GM23338 (cell line): ENCODE data around the gene WDR37. TPM values are rescaled to one million over a fixed set of nuclear protein-coding genes. Genes with fewer than 3 reads are reported as not detected.

ENCODE experiments used
- ATAC-seq: fragments of 200-7000 bp; cut with Tn5 transposase; 3 replicates; pipeline ENCODE4 v1.9.1; 2020
- DNase-seq: peaks from one replicate; pipeline ENCODE4 v3.0.0-alpha.2; 2015; ENCODE audit warnings: low spot score
- H2AFZ ChIP-seq: fragments of 200-600 bp; sonication (generic); 2 replicates; pipeline ENCODE4 v1.8.0; 2016; ENCODE audit warnings: antibody characterized with exemption, mild to moderate bottlenecking, moderate library complexity
- H3F3A ChIP-seq: fragments of 200-600 bp; sonication (generic); replicated peaks from 2 replicates; pipeline ENCODE4 v1.8.0; 2017; ENCODE audit warnings: antibody characterized with exemption, mixed run types, low read depth
- H3K27ac ChIP-seq: fragments of 200-600 bp; sonication (generic); 2 replicates; pipeline ENCODE4 v1.6.1; 2016; ENCODE audit warnings: low read depth
- H3K27me3 ChIP-seq: fragments of 200-600 bp; sonication (generic); 2 replicates; pipeline ENCODE4 v1.8.0; 2016; ENCODE audit warnings: mild to moderate bottlenecking, mixed run types, moderate library complexity; ENCODE audit not compliant: insufficient read depth
- H3K36me3 ChIP-seq: fragments of 200-600 bp; sonication (generic); 2 replicates; pipeline ENCODE4 v1.8.0; 2016; ENCODE audit warnings: mild to moderate bottlenecking; ENCODE audit not compliant: insufficient read depth
- H3K4me1 ChIP-seq: fragments of 200-600 bp; sonication (generic); 2 replicates; pipeline ENCODE4 v1.8.0; 2016; ENCODE audit warnings: mild to moderate bottlenecking, moderate library complexity; ENCODE audit not compliant: insufficient read depth
- H3K4me2 ChIP-seq: fragments of 200-600 bp; sonication (generic); 2 replicates; pipeline ENCODE4 v1.7.1; 2017; ENCODE audit warnings: mixed run types
- H3K4me3 ChIP-seq: fragments of 200-600 bp; sonication (generic); 2 replicates; pipeline ENCODE4 v1.6.1; 2016; ENCODE audit warnings: mixed run types
- H3K79me2 ChIP-seq: fragments of 200-600 bp; sonication (generic); replicated peaks from 2 replicates; pipeline ENCODE4 v1.8.0; 2017; ENCODE audit warnings: mild to moderate bottlenecking; ENCODE audit not compliant: insufficient read depth
- H3K9me2 ChIP-seq: fragments of 200-600 bp; sonication (generic); 2 replicates; pipeline ENCODE4 v1.8.0; 2017; ENCODE audit not compliant: insufficient read depth
- H4K20me1 ChIP-seq: fragments of 200-600 bp; sonication (generic); replicated peaks from 2 replicates; pipeline ENCODE4 v1.8.0; 2017; ENCODE audit warnings: mild to moderate bottlenecking; ENCODE audit not compliant: insufficient read depth
- H3K27ac Mint-ChIP-seq: 2 replicates; pipeline ENCODE4 v1.8.0; 2020; ENCODE audit warnings: inconsistent platforms, mild to moderate bottlenecking, moderate library complexity, mixed read lengths
- H3K27me3 Mint-ChIP-seq: 3 replicates; pipeline ENCODE4 v1.8.0; 2022; ENCODE audit warnings: low read depth, mild to moderate bottlenecking, moderate library complexity, mixed read lengths, inconsistent platforms; ENCODE audit not compliant: insufficient read depth, poor library complexity
- H3K36me3 Mint-ChIP-seq: 3 replicates; pipeline ENCODE4 v1.8.0; 2021; ENCODE audit warnings: low read depth, mild to moderate bottlenecking, inconsistent platforms, moderate library complexity, mixed read lengths
- H3K4me1 Mint-ChIP-seq: 3 replicates; pipeline ENCODE4 v1.8.0; 2020; ENCODE audit warnings: mild to moderate bottlenecking, inconsistent platforms, mixed read lengths
- H3K4me3 Mint-ChIP-seq: 3 replicates; pipeline ENCODE4 v1.8.0; 2021; ENCODE audit warnings: moderate library complexity, mild to moderate bottlenecking, inconsistent platforms, mixed read lengths
- H3K9me3 Mint-ChIP-seq: 3 replicates; pipeline ENCODE4 v1.8.0; 2020; ENCODE audit warnings: moderate library complexity, mild to moderate bottlenecking, inconsistent platforms, mixed read lengths
- CREB1 ChIP-seq: fragments of 250-450 bp; sonication (Bioruptor Pico); IDR thresholded peaks from 2 replicates; pipeline ENCODE4 v1.5.0; 2020; ENCODE audit warnings: low read depth, mild to moderate bottlenecking, moderate library complexity
- EZH2 ChIP-seq: fragments of 200-600 bp; sonication (generic); IDR thresholded peaks from one replicate; pipeline ENCODE4 v1.8.0; 2017; ENCODE audit warnings: antibody characterized with exemption, mild to moderate bottlenecking, low read depth; ENCODE audit not compliant: unreplicated experiment
- EZH2phosphoT487 ChIP-seq: fragments of 200-600 bp; sonication (generic); IDR thresholded peaks from one replicate; pipeline ENCODE4 v1.8.1; 2018; ENCODE audit warnings: antibody characterized with exemption; ENCODE audit not compliant: unreplicated experiment
- JUNB ChIP-seq: IDR thresholded peaks from one replicate; pipeline ENCODE4 v1.6.1; 2016; ENCODE audit warnings: antibody characterized with exemption; ENCODE audit not compliant: unreplicated experiment
- NANOG ChIP-seq: IDR thresholded peaks from 2 replicates; pipeline ENCODE4 v1.6.1; 2016; ENCODE audit warnings: antibody characterized with exemption, borderline replicate concordance
- ZNF331 ChIP-seq: fragments of 250-450 bp; sonication (Bioruptor Pico); IDR thresholded peaks from 2 replicates; pipeline ENCODE4 v1.5.0; 2020; ENCODE audit warnings: low read depth, mild to moderate bottlenecking, moderate library complexity
- polyA plus RNA-seq: library from polyadenylated mRNA; unstranded; fragments of >200 nt; fragmentation: Nextera tagmentation; extraction: Ambion mirVana; gene quantifications from 2 replicates; pipeline ENCODE4 v1.2.1, GENCODE V29; 2016
- total RNA-seq: library from RNA; depleted of rRNA; stranded (reverse); fragments of >200 nt; shearing (Covaris generic); gene quantifications from 2 replicates; pipeline ENCODE4 v1.2.3, GENCODE V29; 2014
- TF ChIP-seq, protein P1 (sequence below), 2 experiments: fragments of 200-600 bp in 1 of 2; sonication (generic) in 1 of 2; conservative IDR thresholded peaks; 2 replicates each; pipeline versions ENCODE4 v1.5.1 to v1.6.1; 2016 to 2017; ENCODE audit warnings: antibody characterized with exemption in 2 of 2, low read depth in 2 of 2, mild to moderate bottlenecking in 2 of 2, moderate library complexity in 1 of 2
- TF ChIP-seq, protein P2 (sequence below): IDR thresholded peaks from one replicate; pipeline ENCODE4 v1.6.1; 2018; ENCODE audit warnings: antibody characterized with exemption; ENCODE audit not compliant: unreplicated experiment
- TF ChIP-seq, protein P3 (sequence below): fragments of 250-450 bp; sonication (Bioruptor Pico); IDR thresholded peaks from 2 replicates; pipeline ENCODE4 v1.5.0; 2020; ENCODE audit warnings: mild to moderate bottlenecking, moderate library complexity

The WDR37 gene
- total and polyA plus RNA-seq, 2 experiments from 2014 or later = 6.0 to 10.2 TPM

DNA sequence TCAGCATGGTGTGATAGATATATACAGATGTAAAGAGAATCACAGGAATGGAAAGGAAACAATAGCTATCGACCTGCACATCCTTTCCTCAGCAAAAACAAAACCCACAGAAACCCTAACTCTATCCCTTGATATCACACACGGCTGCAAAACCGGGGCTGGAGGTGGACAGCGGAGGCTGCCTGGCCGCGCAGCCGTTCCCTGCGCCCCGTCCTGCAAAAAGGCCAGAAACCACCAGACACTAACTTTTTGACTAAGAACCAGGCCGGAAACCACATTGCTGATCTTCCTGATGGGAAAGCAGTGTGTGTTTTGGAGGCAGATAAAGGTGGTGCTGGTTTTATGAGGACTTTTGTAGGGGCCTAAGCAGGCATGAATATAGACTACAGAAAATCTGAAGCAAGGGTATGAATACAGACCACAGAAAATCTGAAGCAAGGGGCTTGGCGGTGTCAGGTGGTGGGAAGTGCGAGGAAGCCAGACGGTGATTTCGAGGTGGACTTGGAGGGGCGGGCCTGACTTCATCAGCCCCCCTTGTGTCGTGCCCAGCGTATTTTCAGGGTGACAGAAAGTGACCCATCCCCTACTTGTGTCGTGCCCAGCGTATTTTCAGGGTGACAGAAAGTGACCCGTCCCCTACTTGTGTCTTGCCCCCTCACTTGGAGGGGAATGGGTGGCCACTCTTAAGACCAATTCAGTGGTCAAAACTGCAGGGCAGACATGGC is 123.3 kb downstream of the WDR37 start (continued):
- TF ChIP-seq CREB1 (CRISPR knock-in tag) = no peak
- TF ChIP-seq JUNB = no peak
- TF ChIP-seq EZH2phosphoT487 = no peak
- TF ChIP-seq, protein P1, sequence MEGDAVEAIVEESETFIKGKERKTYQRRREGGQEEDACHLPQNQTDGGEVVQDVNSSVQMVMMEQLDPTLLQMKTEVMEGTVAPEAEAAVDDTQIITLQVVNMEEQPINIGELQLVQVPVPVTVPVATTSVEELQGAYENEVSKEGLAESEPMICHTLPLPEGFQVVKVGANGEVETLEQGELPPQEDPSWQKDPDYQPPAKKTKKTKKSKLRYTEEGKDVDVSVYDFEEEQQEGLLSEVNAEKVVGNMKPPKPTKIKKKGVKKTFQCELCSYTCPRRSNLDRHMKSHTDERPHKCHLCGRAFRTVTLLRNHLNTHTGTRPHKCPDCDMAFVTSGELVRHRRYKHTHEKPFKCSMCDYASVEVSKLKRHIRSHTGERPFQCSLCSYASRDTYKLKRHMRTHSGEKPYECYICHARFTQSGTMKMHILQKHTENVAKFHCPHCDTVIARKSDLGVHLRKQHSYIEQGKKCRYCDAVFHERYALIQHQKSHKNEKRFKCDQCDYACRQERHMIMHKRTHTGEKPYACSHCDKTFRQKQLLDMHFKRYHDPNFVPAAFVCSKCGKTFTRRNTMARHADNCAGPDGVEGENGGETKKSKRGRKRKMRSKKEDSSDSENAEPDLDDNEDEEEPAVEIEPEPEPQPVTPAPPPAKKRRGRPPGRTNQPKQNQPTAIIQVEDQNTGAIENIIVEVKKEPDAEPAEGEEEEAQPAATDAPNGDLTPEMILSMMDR (conservative IDR thresholded peaks at IDR 0.05; ENCODE audit: low read depth in 2 of 2) = no peak

DNA sequence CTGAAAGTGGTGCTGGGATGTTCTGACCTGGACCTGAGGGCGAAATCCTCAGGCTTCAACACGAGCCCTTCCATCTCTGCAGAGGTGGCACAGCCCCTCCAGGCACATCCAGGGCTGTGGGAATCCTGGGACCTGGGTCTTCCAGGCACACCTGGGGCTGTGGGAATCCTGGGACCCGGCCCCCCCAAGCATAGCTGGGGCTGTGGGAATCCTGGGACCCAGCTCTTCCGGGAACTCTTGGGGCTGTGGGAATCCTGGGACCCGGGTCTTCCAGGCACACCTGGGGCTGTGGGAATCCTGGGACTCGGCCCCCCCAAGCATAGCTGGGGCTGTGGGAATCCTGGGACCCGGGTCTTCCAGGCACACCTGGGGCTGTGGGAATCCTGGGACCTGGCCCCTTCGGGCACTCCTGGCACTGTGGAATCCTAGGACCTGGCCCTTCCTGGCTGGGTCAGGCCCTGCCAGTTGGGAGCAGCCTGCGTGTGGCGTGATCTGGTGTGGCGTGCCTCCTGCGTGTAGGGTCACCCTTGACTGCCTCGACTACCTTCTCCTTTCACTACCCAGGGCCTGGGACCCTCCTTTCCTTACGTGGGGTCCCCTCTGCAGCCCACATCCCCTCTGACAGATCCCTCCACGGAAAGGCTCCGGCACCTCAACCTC is 124.0 kb downstream of the WDR37 start:
- Mint-ChIP-seq H3K4me3 (no peak overlapping the region), H3K27me3 (peaks cover 15% of the 10 kb centered on the region), H3K27ac (no peak overlapping the region), H3K36me3 (no peaks in the 10 kb centered on the region; the same call in 2 of the 3 replicates), H3K4me1 (peaks cover 14% of the 10 kb centered on the region), H3K9me3 (no peaks in the 10 kb centered on the region)
- Histone ChIP-seq H3K27ac (no peak overlapping the region), H3K4me3 (no peak overlapping the region), H3K4me1 (no peaks in the 10 kb centered on the region), H3F3A (no peaks in the 10 kb centered on the region), H4K20me1 (no peaks in the 10 kb centered on the region), H3K27me3 (no peaks in the 10 kb centered on the region), H3K4me2 (no peak overlapping the region), H3K9me2 (no peaks in the 10 kb centered on the region), H3K36me3 (no peaks in the 10 kb centered on the region), H2AFZ (no peak overlapping the region), H3K79me2 (no peaks in the 10 kb centered on the region)
- ATAC-seq (no peak), DNase-seq (no peak)
- TF ChIP-seq, protein P2, sequence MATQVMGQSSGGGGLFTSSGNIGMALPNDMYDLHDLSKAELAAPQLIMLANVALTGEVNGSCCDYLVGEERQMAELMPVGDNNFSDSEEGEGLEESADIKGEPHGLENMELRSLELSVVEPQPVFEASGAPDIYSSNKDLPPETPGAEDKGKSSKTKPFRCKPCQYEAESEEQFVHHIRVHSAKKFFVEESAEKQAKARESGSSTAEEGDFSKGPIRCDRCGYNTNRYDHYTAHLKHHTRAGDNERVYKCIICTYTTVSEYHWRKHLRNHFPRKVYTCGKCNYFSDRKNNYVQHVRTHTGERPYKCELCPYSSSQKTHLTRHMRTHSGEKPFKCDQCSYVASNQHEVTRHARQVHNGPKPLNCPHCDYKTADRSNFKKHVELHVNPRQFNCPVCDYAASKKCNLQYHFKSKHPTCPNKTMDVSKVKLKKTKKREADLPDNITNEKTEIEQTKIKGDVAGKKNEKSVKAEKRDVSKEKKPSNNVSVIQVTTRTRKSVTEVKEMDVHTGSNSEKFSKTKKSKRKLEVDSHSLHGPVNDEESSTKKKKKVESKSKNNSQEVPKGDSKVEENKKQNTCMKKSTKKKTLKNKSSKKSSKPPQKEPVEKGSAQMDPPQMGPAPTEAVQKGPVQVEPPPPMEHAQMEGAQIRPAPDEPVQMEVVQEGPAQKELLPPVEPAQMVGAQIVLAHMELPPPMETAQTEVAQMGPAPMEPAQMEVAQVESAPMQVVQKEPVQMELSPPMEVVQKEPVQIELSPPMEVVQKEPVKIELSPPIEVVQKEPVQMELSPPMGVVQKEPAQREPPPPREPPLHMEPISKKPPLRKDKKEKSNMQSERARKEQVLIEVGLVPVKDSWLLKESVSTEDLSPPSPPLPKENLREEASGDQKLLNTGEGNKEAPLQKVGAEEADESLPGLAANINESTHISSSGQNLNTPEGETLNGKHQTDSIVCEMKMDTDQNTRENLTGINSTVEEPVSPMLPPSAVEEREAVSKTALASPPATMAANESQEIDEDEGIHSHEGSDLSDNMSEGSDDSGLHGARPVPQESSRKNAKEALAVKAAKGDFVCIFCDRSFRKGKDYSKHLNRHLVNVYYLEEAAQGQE = no peak
- TF ChIP-seq, protein P3, sequence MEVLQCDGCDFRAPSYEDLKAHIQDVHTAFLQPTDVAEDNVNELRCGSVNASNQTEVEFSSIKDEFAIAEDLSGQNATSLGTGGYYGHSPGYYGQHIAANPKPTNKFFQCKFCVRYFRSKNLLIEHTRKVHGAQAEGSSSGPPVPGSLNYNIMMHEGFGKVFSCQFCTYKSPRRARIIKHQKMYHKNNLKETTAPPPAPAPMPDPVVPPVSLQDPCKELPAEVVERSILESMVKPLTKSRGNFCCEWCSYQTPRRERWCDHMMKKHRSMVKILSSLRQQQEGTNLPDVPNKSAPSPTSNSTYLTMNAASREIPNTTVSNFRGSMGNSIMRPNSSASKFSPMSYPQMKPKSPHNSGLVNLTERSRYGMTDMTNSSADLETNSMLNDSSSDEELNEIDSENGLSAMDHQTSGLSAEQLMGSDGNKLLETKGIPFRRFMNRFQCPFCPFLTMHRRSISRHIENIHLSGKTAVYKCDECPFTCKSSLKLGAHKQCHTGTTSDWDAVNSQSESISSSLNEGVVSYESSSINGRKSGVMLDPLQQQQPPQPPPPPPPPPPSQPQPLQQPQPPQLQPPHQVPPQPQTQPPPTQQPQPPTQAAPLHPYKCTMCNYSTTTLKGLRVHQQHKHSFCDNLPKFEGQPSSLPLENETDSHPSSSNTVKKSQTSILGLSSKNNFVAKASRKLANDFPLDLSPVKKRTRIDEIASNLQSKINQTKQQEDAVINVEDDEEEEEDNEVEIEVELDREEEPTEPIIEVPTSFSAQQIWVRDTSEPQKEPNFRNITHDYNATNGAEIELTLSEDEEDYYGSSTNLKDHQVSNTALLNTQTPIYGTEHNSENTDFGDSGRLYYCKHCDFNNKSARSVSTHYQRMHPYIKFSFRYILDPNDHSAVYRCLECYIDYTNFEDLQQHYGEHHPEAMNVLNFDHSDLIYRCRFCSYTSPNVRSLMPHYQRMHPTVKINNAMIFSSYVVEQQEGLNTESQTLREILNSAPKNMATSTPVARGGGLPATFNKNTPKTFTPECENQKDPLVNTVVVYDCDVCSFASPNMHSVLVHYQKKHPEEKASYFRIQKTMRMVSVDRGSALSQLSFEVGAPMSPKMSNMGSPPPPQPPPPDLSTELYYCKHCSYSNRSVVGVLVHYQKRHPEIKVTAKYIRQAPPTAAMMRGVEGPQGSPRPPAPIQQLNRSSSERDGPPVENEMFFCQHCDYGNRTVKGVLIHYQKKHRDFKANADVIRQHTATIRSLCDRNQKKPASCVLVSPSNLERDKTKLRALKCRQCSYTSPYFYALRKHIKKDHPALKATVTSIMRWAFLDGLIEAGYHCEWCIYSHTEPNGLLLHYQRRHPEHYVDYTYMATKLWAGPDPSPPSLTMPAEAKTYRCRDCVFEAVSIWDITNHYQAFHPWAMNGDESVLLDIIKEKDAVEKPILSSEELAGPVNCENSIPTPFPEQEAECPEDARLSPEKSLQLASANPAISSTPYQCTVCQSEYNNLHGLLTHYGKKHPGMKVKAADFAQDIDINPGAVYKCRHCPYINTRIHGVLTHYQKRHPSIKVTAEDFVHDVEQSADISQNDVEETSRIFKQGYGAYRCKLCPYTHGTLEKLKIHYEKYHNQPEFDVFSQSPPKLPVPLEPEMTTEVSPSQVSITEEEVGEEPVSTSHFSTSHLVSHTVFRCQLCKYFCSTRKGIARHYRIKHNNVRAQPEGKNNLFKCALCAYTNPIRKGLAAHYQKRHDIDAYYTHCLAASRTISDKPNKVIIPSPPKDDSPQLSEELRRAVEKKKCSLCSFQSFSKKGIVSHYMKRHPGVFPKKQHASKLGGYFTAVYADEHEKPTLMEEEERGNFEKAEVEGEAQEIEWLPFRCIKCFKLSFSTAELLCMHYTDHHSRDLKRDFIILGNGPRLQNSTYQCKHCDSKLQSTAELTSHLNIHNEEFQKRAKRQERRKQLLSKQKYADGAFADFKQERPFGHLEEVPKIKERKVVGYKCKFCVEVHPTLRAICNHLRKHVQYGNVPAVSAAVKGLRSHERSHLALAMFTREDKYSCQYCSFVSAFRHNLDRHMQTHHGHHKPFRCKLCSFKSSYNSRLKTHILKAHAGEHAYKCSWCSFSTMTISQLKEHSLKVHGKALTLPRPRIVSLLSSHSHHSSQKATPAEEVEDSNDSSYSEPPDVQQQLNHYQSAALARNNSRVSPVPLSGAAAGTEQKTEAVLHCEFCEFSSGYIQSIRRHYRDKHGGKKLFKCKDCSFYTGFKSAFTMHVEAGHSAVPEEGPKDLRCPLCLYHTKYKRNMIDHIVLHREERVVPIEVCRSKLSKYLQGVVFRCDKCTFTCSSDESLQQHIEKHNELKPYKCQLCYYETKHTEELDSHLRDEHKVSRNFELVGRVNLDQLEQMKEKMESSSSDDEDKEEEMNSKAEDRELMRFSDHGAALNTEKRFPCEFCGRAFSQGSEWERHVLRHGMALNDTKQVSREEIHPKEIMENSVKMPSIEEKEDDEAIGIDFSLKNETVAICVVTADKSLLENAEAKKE = no peak
- TF ChIP-seq EZH2 = no peak
- no peak for TF ChIP-seq JUNB
- TF ChIP-seq, protein P1 (conservative IDR thresholded peaks at IDR 0.05; ENCODE audit: low read depth in 2 of 2) = no peak
- no peak for TF ChIP-seq ZNF331 (CRISPR knock-in tag)
- TF ChIP-seq NANOG = no peak
